GM21825 (cell line): ENCODE results near the gene ARTN.
A peak's percentile ranks its signal among the peaks of the same experiment; 100 is the strongest.

ENCODE experiments used
- ATAC-seq: cut with Tn5 transposase; IDR thresholded peaks from one replicate; pipeline ENCODE4 v1.9.1; 2021; ENCODE audit warnings: mild to moderate bottlenecking, moderate library complexity; ENCODE audit not compliant: unreplicated experiment

Gene ARTN

GRCh38 chr1:43946236-43947060, 12.8 kb downstream of the ARTN start, which contains the start of gene IPO13:
Gene IPO13 (plus strand): TSS chr1:43946950. CDS start chr1:43947601, 651 bp downstream.
- ATAC-seq: peak; percentile 89

GRCh38 chr1:43947061-43947873, 13.7 kb downstream of the ARTN start:
- no peak for ATAC-seq

GRCh38 chr1:43947874-43948437, 14.4 kb downstream of the ARTN start:
- ATAC-seq: no peak

GRCh38 chr1:43949678-43950077, 16.1 kb downstream of the ARTN start:
- ATAC-seq: no peak

GRCh38 chr1:43951021-43951985, 17.7 kb downstream of the ARTN start:
- no peak for ATAC-seq

- no peak for ATAC-seq
Measured at GRCh38 chr1:43952731-43953346, 19.2 kb downstream of the ARTN start.

GRCh38 chr1:43953361-43953760, 19.8 kb downstream of the ARTN start:
- no peak for ATAC-seq

GRCh38 chr1:43954036-43954435, 20.4 kb downstream of the ARTN start:
- ATAC-seq: no peak

GRCh38 chr1:43956234-43956633, 22.6 kb downstream of the ARTN start:
- no peak for ATAC-seq

GRCh38 chr1:43957407-43958040, 23.9 kb downstream of the ARTN start:
- ATAC-seq: no peak

GRCh38 chr1:43958351-43959255, 25.0 kb downstream of the ARTN start:
- ATAC-seq: no peak

- ATAC-seq: no peak
Measured at GRCh38 chr1:43960798-43961197, 27.2 kb downstream of the ARTN start.

- no peak for ATAC-seq
Measured at GRCh38 chr1:43961692-43962091, 28.1 kb downstream of the ARTN start.

- ATAC-seq: no peak
Measured at GRCh38 chr1:43962324-43962723, 28.7 kb downstream of the ARTN start.

- no peak for ATAC-seq
Measured at GRCh38 chr1:43963006-43963405, 29.4 kb downstream of the ARTN start.

GRCh38 chr1:43963890-43964289, 30.3 kb downstream of the ARTN start:
- no peak for ATAC-seq

GRCh38 chr1:43965316-43965715, 31.7 kb downstream of the ARTN start:
- ATAC-seq: no peak

- no peak for ATAC-seq
Measured at GRCh38 chr1:43968348-43968948, 34.8 kb downstream of the ARTN start.
